ENCODE measurements around the gene KCTD21. TPM values are rescaled to one million over a fixed set of nuclear protein-coding genes. Genes with fewer than 3 reads are reported as not detected.
A peak's percentile ranks its signal among the peaks of the same experiment; 100 is the strongest.

Gene KCTD21
- total RNA-seq, 1 donor from 2014 or later, result 12.5 TPM

DNA sequence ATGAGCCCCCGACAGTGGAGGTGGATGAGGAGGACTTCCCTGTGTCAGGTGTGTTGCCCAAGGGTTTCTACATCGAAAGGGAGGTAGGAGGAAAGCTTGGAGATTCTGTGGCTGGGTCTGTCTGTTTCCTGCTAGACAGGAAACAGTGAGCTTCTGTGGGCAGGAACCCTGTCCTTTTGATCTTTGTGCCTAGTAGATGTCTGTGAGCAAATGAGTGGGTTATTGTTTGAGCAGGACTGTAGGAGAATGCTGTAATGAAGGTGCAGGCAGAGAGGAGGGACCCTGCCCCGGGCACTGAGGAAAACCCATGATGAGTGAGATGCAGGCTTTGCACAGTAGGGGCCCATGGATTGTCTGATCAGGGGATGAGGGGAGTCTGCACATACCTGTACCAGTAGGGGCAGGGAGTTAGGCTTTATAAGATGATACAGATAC is 14.3 kb upstream of the KCTD21 start:
- DNase-seq (ENCODE audit: low spot score) (no peak), ATAC-seq (no peak)

DNA sequence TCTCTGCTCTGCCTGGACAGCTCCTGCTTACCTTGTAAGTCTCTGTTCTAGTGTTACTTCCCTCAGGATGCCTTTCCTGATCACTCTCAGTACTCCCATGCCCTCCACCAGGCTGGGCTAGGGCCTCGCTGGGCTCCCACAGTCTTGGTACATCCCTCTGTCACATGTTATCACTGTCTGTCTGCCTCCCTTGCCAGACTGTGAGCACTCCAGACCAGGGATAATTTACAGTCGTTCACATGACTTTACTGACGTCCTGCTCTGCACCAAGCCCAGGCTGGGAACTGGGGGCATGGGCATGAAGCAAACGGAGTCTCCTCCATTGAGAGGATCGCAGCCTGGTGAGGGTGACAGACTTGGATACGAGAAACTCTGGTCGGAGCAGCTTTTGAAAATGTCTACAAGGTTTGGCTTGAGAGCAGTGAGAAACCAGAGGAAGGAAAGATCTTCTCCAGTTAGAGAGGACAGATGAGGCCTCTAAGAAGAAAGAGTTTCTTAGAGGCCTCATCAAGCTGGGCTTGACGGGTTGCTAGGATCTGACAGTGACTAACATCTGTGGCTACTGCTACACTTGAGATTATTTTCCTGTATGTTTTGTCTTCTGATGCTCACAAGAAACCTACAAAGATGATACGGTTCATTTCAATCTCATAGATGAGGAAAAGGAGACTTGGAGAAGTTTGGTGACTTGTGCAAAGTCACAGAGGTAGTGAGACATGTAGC is 12.8 kb upstream of the KCTD21 start:
- no peak for ATAC-seq
- no peak for DNase-seq (ENCODE audit: low spot score)

DNA sequence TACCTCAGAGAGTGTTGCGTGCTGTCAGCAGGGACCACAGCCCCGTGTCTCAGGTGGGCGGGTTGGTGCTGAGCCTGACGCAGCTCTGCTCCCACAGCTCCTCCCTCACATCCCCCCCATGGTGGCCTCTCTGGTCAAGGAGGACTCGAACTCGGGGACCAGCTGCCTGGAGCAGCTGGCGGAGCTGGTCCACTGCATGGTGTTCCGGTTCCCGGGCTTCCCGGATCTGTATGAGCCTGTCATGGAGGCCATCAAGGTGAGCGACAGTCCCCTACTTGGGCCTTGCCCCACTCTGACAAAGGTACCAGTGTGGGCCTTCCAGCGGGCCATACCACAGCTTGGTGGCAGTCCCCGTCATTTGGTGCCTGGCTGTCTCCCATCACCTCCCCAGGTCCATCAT is 12.1 kb upstream of the KCTD21 start:
- ATAC-seq, result no peak

DNA sequence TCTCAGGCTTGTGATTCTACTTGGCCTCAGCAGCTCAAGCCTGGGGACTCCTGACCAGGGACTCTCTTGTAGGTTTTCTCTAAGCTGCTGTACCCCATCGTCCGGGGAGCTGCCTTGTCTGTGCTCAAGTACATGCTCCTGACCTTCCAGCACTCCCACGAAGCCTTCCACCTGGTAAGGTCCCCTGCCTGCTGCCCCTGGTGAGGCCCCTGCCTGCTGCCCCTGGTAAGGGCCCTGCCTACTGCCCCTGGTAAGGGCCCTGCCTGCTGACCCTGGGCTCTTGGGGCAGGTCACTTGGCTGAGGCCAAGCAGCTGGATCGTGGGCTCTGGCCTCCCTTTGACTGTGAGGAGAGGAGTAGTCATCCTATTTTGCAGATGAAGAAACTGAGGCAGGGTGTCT is 11.6 kb upstream of the KCTD21 start:
- ATAC-seq (no peak), DNase-seq (ENCODE audit: low spot score) (no peak)

More for the DNA sequence above, 12.1 kb upstream of the KCTD21 start:
- DNase-seq (ENCODE audit: low spot score), result no peak

DNA sequence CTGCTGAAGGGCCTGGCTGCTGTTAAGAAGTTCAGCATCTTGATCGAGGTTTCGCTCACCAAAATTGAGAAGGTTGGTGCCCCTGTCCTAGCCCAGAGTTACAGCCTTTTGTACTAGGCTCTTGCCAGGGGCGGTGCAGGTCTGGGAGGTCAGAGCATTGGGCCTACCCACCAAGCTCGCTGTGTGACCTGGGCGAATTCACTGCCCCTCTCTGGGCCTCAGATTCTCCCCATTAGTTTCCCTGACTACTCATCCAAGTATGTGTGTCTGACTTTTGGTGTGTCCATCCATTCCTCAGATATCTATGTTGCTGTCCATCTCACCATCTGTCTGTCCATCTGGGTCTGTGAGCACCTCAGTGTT is 11.2 kb upstream of the KCTD21 start:
- no peak for DNase-seq (ENCODE audit: low spot score)
- ATAC-seq, result no peak

DNA sequence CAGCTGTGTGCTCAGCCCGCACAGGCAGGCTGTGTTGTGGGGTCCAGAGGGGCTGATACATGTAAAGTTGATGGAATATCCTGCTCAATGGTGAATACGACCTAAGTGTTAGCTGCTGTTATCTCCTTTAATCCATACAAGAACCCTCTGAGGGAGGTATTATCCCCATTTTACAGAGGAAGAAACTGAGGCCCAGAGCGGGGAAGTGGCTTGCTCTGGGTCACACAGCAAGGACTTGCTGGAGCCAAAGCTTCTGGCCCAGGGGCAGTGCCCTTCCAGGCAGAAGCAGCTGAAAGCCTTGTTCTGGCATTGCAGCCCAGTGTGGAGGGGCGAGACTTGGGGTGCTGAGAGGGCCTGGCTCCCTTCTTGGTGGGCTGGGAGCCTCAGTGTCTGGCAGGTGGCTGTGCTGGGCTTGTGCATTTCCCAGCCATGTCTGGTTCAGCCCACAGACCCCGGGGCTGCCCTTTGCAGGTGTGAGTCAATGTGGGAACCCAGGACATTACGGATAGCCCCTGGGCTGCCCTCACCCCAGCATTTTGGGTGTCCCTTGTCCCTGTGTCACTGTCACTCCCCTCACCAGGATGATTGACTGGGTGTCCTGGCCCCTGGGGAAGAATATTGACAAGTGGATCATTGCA is 10.7 kb upstream of the KCTD21 start:
- DNase-seq (ENCODE audit: low spot score) (no peak), ATAC-seq (no peak)

DNA sequence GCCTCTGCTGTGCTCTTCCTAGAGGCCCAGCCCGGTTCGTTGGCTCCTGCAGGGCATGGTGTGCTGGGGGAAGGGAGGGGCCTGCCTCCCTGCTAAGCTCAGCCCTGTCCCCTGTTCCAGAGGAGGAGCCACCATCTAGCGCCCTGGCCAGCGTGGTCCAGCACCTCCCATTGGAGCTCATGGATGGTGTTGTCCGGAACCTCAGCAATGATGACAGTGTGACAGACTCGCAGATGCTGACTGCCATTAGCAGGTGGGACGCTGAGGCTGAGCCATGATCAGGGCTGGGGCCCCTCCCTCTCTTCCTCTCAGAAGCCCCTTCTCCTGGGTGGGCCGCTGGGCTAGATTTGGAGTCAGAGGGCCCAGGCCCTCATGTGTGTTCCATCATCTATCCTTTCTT is 9.4 kb upstream of the KCTD21 start:
- DNase-seq (ENCODE audit: low spot score) (no peak), ATAC-seq (no peak)

DNA sequence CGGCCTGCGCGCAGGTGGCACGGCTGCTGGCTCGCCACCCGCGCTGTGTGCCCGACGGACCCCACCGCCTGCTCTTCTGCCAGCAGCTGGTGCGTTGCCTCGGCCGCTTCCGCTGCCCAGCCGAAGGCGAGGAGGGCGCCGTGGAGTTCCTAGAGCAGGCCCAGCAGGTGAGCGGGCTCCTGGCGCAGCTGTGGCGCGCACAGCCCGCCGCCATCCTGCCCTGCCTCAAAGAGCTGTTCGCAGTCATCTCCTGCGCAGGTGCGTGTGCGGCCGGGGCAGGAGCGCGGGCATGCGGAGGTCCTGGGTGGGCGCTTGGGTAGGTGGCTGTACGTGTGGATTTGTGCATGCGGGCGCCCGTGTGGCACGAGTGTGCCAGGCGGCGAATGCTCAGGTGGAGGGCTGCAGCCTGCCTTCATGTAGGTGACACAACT is 8.2 kb upstream of the KCTD21 start:
- no peak for DNase-seq (ENCODE audit: low spot score)
- ATAC-seq, result no peak

DNA sequence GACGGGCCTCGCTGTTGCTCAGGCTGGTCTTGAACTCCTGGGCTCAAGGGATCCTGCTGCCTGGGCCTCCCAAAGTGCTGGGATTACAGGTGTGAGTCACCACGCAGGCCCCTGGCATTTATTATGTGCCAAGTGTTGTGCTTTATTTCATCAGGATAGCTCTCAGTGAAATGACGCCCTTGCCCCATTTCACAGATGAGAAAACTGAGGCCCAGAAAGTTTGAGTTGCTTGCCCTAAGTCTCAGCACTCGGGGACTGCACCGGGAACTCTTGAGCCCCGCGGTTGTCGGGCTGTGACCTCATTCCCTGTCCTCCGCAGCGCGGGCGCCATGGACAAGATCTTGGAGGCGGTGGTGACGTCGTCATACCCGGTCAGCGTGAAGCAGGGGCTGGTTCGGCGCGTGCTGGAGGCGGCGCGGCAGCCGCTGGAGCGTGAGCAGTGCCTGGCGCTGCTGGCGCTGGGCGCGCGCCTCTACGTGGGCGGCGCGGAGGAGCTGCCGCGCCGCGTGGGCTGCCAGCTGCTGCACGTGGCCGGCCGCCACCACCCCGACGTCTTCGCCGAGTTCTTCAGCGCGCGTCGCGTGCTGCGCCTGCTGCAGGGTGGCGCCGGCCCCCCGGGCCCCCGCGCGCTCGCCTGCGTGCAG is 7.6 kb upstream of the KCTD21 start:
- ATAC-seq, result no peak

DNA sequence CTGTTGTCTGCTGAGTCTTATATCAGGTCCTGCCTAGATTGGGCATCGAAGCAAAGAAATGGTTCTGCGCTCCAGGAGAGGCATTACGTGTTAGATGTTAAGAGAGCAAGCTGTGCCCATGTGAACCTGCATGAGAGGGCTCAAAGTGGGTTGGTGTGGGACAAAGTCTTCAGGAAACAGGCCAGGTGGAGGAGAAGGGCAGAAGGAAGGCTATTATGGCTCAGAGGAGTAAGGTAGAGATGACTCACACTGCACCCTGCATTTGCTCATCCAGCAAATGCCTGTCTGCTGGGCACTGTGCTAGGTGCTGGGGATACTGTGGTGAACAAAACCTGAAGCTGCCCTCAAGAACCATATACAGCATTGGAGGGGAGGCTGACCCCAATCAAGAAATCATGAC is 6.1 kb upstream of the KCTD21 start:
- no peak for ATAC-seq
- no peak for DNase-seq (ENCODE audit: low spot score)

More for the DNA sequence above, 7.6 kb upstream of the KCTD21 start:
- no peak for DNase-seq (ENCODE audit: low spot score)

DNA sequence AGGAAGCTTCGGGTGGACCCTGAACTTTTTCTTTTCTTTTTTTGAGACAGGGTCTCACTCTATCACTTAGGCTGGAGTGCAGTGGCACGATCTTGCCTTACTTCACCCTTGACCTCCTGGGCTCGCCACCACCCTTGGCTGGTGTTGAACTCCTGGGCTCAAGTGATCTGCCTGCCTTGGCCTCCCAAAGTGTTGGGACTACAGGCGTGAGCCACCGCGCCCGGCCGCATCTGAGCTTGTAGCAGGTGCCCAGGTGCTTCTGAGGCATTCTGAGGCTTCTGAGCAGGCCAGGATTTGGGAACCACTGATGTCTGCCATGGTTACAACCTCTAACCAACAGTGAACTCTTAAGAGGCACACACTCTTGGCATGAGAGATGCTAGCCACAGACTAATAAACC is 5.4 kb upstream of the KCTD21 start:
- DNase-seq (ENCODE audit: low spot score), result no peak

DNA sequence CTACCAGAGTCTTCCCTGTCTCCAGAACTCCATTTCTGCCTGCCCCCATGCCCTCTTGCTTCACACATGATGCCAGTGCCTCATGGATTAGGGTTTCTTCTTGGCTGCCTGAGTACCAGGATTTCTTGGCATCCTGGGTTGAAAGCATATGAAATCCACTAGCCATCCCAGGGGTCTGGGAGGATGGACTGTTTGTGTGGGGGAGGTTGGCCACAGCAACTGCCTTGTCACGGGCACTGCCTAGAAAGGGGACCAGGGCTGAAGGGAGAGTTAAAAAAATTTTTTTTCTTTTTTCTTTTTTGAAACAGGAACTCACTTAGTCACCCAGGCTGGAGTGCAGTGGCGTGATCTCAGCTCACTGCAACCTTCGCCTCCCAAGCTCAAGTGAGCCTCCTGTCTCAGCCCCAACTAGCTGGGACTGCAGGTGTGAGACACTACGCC is 4.5 kb upstream of the KCTD21 start:
- DNase-seq (ENCODE audit: low spot score) (no peak), ATAC-seq (no peak)

More for the DNA sequence above, 5.4 kb upstream of the KCTD21 start:
- ATAC-seq, result no peak

DNA sequence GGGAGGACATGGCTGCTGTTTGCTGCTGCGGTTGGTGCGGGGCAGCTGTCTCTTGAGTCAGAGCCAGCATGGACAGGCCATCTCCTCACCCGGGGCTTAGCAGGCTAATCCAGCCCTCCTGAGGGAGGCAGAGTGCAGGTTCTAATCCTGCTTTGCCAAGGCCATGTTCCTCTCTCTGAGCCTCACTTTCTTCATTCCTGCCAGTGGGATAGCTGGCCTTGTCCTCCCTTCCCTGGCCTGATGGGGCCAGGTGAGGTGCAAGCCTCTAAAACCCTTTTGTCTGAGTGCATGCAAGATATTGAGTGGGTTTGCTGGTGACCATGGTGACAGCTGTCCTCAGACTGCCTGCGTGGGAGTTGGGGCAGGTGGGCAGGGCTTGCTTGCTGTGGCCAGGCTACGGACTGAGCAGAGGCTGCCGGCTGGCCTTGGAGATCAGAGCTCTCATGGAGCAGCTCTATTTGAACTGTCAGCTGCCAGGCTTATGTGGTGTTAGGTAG is 3.8 kb upstream of the KCTD21 start:
- peak; percentile 22 for ATAC-seq
- peak; percentile 69 for DNase-seq (ENCODE audit: low spot score)

DNA sequence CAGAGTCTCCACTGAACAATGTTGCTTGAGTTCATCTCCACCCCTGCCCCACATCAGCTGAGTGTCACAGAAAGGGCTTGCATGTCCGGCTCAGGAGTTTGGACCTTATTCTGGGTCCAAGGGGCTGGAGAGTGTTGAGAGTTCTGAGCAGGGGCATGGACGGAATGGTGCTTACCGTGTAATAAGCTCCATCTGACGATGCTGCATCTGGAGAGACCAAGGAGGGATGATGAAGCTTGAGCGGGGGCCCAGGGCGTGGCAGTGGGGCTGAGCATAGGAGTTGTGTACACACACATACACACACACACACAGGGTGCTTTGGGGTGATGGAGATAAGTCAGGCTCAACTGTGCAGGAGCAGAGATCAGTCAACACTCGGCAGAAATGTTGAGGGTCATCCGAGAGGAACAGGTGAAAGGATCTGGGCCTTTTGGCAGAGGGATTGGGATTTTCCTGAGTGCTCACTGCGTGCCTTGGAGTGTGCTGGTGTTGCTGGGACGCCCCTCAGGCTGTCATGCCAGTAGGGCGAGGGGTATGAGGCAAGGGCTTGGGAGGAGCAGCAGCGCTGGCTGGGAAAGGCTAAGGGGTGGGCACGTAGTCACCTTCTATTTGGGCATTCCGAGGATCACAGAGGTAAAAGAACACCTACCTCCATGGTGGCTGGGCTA is 2.6 kb upstream of the KCTD21 start:
- no peak for ATAC-seq

DNA sequence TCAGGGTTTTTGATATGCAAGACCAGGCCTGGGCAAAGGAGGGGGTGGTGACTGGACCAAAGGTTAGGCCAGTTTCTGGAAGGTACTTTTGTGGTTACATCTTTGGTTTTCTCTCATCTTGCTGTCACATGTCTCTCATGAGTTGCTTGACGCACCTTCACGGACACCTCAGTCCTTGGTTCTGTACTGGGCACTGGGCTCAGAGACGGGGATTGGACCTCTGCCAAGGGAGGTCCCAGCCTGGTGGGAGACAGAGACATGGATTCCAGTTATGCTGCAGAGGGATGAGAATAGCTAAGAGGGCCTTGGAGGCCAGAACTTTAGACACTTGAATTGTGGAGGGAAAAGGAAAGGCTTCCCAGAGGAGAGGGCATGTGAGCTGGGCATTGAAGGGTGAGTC is 1.9 kb upstream of the KCTD21 start:
- DNase-seq (ENCODE audit: low spot score) (no peak), ATAC-seq (no peak)

More for the DNA sequence above, 2.6 kb upstream of the KCTD21 start:
- no peak for DNase-seq (ENCODE audit: low spot score)

DNA sequence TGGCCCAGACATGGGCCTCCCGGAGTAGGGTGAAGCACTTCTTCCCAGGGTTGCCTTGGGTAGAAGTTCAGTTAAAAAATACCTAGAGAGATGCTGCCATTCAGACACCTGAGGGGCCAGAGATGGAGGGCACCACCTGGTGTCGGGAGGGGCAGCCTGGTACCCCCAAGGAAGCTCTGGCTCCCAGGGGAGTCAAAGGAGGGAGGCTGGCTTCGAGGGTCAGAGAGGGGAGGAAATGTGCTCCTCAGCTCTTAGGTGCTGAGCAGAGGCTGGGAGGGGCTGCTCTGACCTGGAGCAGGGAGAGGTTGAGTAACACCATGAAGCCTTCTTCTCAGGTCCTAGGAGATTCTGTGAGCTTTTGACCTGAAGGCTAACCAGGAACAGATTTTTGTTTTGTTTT is 1.4 kb upstream of the KCTD21 start:
- DNase-seq (ENCODE audit: low spot score) (no peak), ATAC-seq (no peak)

DNA sequence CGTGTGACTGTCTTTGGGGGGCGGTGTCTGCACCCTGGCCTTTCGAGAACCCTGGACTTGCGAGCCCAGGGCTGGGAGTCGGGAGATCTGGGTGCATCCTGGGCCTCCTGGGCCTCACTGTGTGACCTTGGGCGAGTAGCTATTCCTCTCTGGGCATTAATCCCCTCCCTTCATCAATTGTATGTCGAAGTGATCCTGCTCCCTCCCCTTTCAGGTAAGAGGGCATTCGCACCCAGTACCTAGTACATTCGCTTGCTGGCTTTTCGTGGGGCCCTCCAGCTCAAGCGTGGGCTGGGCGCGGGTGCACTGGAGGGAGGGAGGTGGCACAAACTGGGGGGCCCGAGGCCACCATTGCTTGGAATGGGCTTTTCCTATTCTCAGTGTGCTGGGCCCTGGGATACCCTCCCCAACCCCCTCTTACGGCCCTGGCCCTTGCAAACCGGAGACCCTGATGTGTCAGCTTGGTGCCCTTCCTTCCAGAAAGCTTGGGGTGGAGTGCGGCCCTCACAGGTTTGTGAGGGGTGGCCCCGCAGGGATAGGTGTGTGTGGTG is 823 bp upstream of the KCTD21 start:
- no peak for DNase-seq (ENCODE audit: low spot score)
- ATAC-seq, result no peak

DNA sequence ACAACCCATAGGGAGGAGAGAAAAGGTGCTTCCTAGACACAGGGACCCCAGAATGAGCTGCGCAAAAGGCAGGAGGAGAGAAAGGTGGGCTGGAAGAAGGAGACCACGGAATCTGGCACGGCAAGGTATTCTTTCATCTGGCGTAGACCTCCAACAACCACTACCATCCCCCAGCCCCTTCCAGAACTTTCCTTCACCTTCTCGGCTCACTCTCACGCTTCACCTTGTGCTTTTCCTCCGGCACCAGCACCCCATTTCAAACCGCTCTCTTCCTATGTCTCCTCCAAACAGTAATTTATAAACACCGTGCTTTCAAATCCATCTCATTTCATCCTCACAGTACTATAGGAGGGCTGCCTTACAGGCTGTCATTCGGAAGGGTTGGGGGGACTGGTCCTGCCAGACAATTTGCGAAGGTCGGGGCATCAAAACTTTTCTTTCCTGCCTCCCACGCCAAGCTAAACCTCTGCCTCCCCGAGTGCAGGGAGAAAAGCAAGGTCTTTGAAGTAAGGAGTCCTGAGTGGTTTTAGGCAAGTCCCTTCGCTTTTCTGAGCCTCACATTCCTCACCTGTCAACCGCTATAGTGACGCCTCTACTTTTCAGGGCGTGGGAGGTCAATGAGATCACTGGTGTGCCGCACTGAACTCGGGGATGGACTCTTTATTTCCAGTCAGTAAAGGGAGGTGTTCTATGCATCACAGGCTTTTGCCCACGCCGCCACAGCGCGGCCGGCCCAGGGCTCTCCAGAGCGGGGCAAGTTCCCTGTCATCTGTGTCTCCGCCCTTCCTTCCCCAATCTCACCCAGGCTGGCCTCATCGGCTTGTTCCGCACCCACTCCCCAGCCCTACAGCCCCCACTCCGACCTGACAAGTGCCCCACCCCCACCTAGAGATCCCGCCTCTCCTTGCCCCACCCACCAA is 800 bp downstream of the KCTD21 start:
- ATAC-seq (peak; percentile 38), DNase-seq (ENCODE audit: low spot score) (no peak)

DNA sequence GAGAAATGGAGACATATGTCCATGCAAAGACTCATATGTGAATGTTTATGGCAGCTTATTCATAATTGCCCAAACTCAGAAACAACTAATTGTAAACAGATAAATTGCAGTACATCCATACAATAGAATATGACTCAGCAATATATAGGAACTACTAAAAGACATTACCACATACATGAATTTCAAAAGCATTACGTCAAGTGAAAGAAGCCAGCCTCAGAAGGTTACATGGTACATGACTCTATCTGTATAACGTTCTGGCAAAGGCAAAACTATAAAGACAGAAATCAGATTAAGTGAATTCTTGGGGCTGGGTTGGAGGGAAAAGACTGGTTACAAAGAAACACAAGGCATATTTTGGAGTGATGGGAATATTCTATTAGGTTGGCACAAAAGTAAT is 7.2 kb downstream of the KCTD21 start:
- ATAC-seq (no peak), DNase-seq (ENCODE audit: low spot score) (no peak)

DNA sequence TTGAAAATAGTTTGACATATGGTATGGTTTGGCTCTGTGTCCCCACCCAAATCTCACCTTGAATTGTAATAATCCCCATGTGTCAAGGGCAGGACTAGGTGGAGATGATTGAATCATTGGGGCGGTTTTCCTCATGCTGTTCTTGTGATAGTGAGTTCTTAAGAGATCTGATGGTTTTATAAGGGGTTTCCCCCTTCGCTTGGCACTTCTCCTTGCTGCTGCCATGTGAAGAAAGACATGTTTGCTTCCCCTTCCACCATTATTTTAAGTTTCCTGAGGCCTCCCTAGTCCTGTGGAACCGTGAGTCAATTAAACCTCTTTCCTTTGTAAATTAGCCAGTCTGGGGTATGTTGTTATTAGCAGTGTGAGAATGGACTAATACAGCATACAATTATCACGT is 7.7 kb downstream of the KCTD21 start:
- DNase-seq (ENCODE audit: low spot score) (no peak), ATAC-seq (no peak)

Measured in left lobe of liver (tissue), 2 donors.